Mesendoderm (in vitro differentiated cells): ENCODE results near the gene CALU.

ENCODE experiments used
- DNase-seq: peaks from one replicate; pipeline ENCODE4 v3.0.0; 2013
- H2AK5ac ChIP-seq: 2 replicates; pipeline ENCODE4 v1.6.1; 2013; ENCODE audit warnings: low read length, inconsistent platforms
- H2BK120ac ChIP-seq: 2 replicates; pipeline ENCODE4 v1.6.1; 2013; ENCODE audit warnings: low read depth, mild to moderate bottlenecking, low read length, moderate library complexity, mixed read lengths
- H2BK15ac ChIP-seq: replicated peaks from 2 replicates; pipeline ENCODE4 v1.6.1; 2013; ENCODE audit warnings: low read depth, mild to moderate bottlenecking, moderate library complexity
- H2BK5ac ChIP-seq: 2 replicates; pipeline ENCODE4 v1.6.1; 2013; ENCODE audit warnings: low read length, inconsistent platforms
- H3K18ac ChIP-seq: 2 replicates; pipeline ENCODE4 v1.6.1; 2013; ENCODE audit warnings: mild to moderate bottlenecking, low read length, mixed read lengths
- H3K23ac ChIP-seq: one replicate; pipeline ENCODE4 v1.6.1; 2013; ENCODE audit warnings: low read length
- H3K27ac ChIP-seq: 2 replicates; pipeline ENCODE4 v1.5.1; 2013; ENCODE audit warnings: low read depth, mild to moderate bottlenecking, inconsistent platforms, low read length, moderate library complexity
- H3K27me3 ChIP-seq: 2 replicates; pipeline ENCODE4 v1.6.1; 2013; ENCODE audit warnings: low read length, control low read depth, mild to moderate bottlenecking, inconsistent platforms; ENCODE audit not compliant: insufficient read depth, poor library complexity
- H3K36me3 ChIP-seq: 2 replicates; pipeline ENCODE4 v1.6.1; 2013; ENCODE audit warnings: low read length, inconsistent platforms; ENCODE audit not compliant: control insufficient read depth, insufficient read depth
- H3K4ac ChIP-seq: one replicate; pipeline ENCODE4 v1.6.1; 2013; ENCODE audit warnings: low read depth, mild to moderate bottlenecking, low read length, moderate library complexity
- H3K4me1 ChIP-seq: 2 replicates; pipeline ENCODE4 v1.6.1; 2013; ENCODE audit warnings: low read depth, low read length, inconsistent platforms; ENCODE audit not compliant: control insufficient read depth
- H3K4me2 ChIP-seq: 2 replicates; pipeline ENCODE4 v1.6.1; 2013; ENCODE audit warnings: low read length
- H3K4me3 ChIP-seq: 2 replicates; pipeline ENCODE4 v1.5.1; 2013; ENCODE audit warnings: mild to moderate bottlenecking, low read length
- H3K56ac ChIP-seq: one replicate; pipeline ENCODE4 v1.6.1; 2013; ENCODE audit warnings: low read length
- H3K79me1 ChIP-seq: 2 replicates; pipeline ENCODE4 v1.6.1; 2013; ENCODE audit warnings: low read length, inconsistent platforms
- H3K79me2 ChIP-seq: 2 replicates; pipeline ENCODE4 v1.6.1; 2013; ENCODE audit warnings: mild to moderate bottlenecking, low read length; ENCODE audit not compliant: control insufficient read depth, insufficient read depth
- H3K9ac ChIP-seq: 2 replicates; pipeline ENCODE4 v1.6.1; 2013; ENCODE audit warnings: low read length, inconsistent platforms
- H4K5ac ChIP-seq: one replicate; pipeline ENCODE4 v1.6.1; 2013; ENCODE audit warnings: low read length
- H4K8ac ChIP-seq: one replicate; pipeline ENCODE4 v1.6.1; 2013; ENCODE audit warnings: low read depth, mild to moderate bottlenecking, control low read depth, low read length, moderate library complexity
- WGBS: extraction: QIAGEN DNeasy Blood & Tissue Kit; methylation state at CpG from one replicate; pipeline ENCODE4 v1.1.7; 2013; ENCODE audit warnings: low lambda C conversion rate, missing lambda C conversion rate; ENCODE audit not compliant: insufficient coverage; ENCODE audit errors: extremely low coverage; 5-methylcytosine and 5-hydroxymethylcytosine counted together

Gene CALU

GRCh38 chr7:128796327-128796726, 57.2 kb downstream of the CALU start:
- no peak overlapping the region for H3K4ac ChIP-seq
- no peaks in the 10 kb centered on the region for H3K36me3 ChIP-seq
- no peak overlapping the region for H3K27ac ChIP-seq
- WGBS, result no CpG with 5 or more reads among the region's 5 CpGs
- H3K4me3 ChIP-seq, result no peak overlapping the region
- H3K18ac ChIP-seq, result no peak overlapping the region
- H3K79me1 ChIP-seq, result no peaks in the 10 kb centered on the region
- no peaks in the 10 kb centered on the region for H3K4me1 ChIP-seq
- H3K4me2 ChIP-seq, result no peak overlapping the region
- H2BK5ac ChIP-seq, result no peak overlapping the region
- H3K27me3 ChIP-seq, result no peaks in the 10 kb centered on the region
- no peak overlapping the region for H2BK120ac ChIP-seq
- no peaks in the 10 kb centered on the region for H3K79me2 ChIP-seq
- H2AK5ac ChIP-seq, result no peak overlapping the region
- H3K9ac ChIP-seq, result no peak overlapping the region
- no peak overlapping the region for H4K8ac ChIP-seq
- no peak for DNase-seq
- H3K23ac ChIP-seq, result no peak overlapping the region
- H3K56ac ChIP-seq, result no peak overlapping the region
- H2BK15ac ChIP-seq, result no peak overlapping the region
- H4K5ac ChIP-seq, result no peak overlapping the region

- Histone ChIP-seq H3K79me2 (no peaks in the 10 kb centered on the region), H3K4ac (no peak overlapping the region), H3K56ac (no peak overlapping the region), H3K4me2 (no peak overlapping the region), H2BK120ac (no peak overlapping the region), H3K27ac (no peak overlapping the region), H4K8ac (no peak overlapping the region), H4K5ac (no peak overlapping the region), H2BK15ac (no peak overlapping the region), H3K9ac (no peak overlapping the region), H3K79me1 (no peaks in the 10 kb centered on the region), H3K23ac (no peak overlapping the region), H2BK5ac (no peak overlapping the region), H3K4me1 (no peaks in the 10 kb centered on the region), H3K4me3 (no peak overlapping the region), H3K18ac (no peak overlapping the region), H3K27me3 (no peaks in the 10 kb centered on the region), H2AK5ac (no peak overlapping the region), H3K36me3 (no peaks in the 10 kb centered on the region)
- no peak for DNase-seq
- no CpG with 5 or more reads among the region's 2 CpGs for WGBS
Measured at GRCh38 chr7:128799451-128799850, 60.3 kb downstream of the CALU start.

GRCh38 chr7:128800567-128800966, 61.4 kb downstream of the CALU start:
- H3K36me3 ChIP-seq, result no peaks in the 10 kb centered on the region
- H2AK5ac ChIP-seq, result no peak overlapping the region
- DNase-seq, result no peak
- no peak overlapping the region for H3K56ac ChIP-seq
- H4K5ac ChIP-seq, result no peak overlapping the region
- H2BK120ac ChIP-seq, result no peak overlapping the region
- H3K79me2 ChIP-seq, result no peaks in the 10 kb centered on the region
- H3K27me3 ChIP-seq, result no peaks in the 10 kb centered on the region
- H3K27ac ChIP-seq, result no peak overlapping the region
- H2BK15ac ChIP-seq, result no peak overlapping the region
- no peaks in the 10 kb centered on the region for H3K4me1 ChIP-seq
- H3K4me2 ChIP-seq, result no peak overlapping the region
- no peak overlapping the region for H3K4ac ChIP-seq
- H3K18ac ChIP-seq, result no peak overlapping the region
- no peak overlapping the region for H3K9ac ChIP-seq
- no peak overlapping the region for H3K23ac ChIP-seq
- H3K4me3 ChIP-seq, result no peak overlapping the region
- H2BK5ac ChIP-seq, result no peak overlapping the region
- H3K79me1 ChIP-seq, result no peaks in the 10 kb centered on the region
- H4K8ac ChIP-seq, result no peak overlapping the region
- no CpG with 5 or more reads among the region's 3 CpGs for WGBS

GRCh38 chr7:128801003-128801402, 61.8 kb downstream of the CALU start:
- H3K4me1 ChIP-seq, result no peaks in the 10 kb centered on the region
- no peak overlapping the region for H3K27ac ChIP-seq
- H3K79me2 ChIP-seq, result no peaks in the 10 kb centered on the region
- H4K8ac ChIP-seq, result no peak overlapping the region
- no peak overlapping the region for H2BK15ac ChIP-seq
- no peaks in the 10 kb centered on the region for H3K79me1 ChIP-seq
- H3K36me3 ChIP-seq, result peaks cover 2% of the 10 kb centered on the region
- no peak overlapping the region for H3K4ac ChIP-seq
- no peak for DNase-seq
- H2BK120ac ChIP-seq, result no peak overlapping the region
- no peak overlapping the region for H3K56ac ChIP-seq
- H2BK5ac ChIP-seq, result no peak overlapping the region
- no peak overlapping the region for H2AK5ac ChIP-seq
- no peak overlapping the region for H3K23ac ChIP-seq
- H3K4me2 ChIP-seq, result no peak overlapping the region
- no peak overlapping the region for H3K9ac ChIP-seq
- H3K27me3 ChIP-seq, result no peaks in the 10 kb centered on the region
- no peak overlapping the region for H4K5ac ChIP-seq
- no peak overlapping the region for H3K4me3 ChIP-seq
- WGBS, result no CpG with 5 or more reads among the region's 9 CpGs
- H3K18ac ChIP-seq, result no peak overlapping the region

- Histone ChIP-seq H2BK5ac (no peak overlapping the region), H3K4me3 (no peak overlapping the region), H3K79me1 (no peaks in the 10 kb centered on the region), H3K23ac (no peak overlapping the region), H3K4me2 (no peak overlapping the region), H3K79me2 (no peaks in the 10 kb centered on the region), H3K56ac (no peak overlapping the region), H3K4ac (no peak overlapping the region), H4K8ac (no peak overlapping the region), H2AK5ac (no peak overlapping the region), H3K36me3 (peaks cover 4% of the 10 kb centered on the region), H3K27me3 (no peaks in the 10 kb centered on the region), H3K9ac (no peak overlapping the region), H3K4me1 (no peaks in the 10 kb centered on the region), H3K27ac (no peak overlapping the region), H2BK15ac (no peak overlapping the region), H4K5ac (no peak overlapping the region), H3K18ac (no peak overlapping the region), H2BK120ac (no peak overlapping the region)
- no CpG with 5 or more reads among the region's 2 CpGs for WGBS
- DNase-seq, result no peak
Measured at GRCh38 chr7:128801667-128802418, 62.7 kb downstream of the CALU start.

GRCh38 chr7:128804484-128804883, 65.3 kb downstream of the CALU start:
- no peak overlapping the region for H3K27ac ChIP-seq
- DNase-seq, result peak; percentile 59

More at GRCh38 chr7:128804484-128804883, 65.3 kb downstream of the CALU start:
- Histone ChIP-seq H3K18ac (no peak overlapping the region), H3K79me1 (no peaks in the 10 kb centered on the region), H3K4ac (no peak overlapping the region), H3K4me2 (no peak overlapping the region), H4K8ac (no peak overlapping the region), H2AK5ac (no peak overlapping the region), H2BK15ac (no peak overlapping the region), H3K4me3 (no peak overlapping the region), H3K79me2 (no peaks in the 10 kb centered on the region), H3K27me3 (no peaks in the 10 kb centered on the region), H2BK5ac (no peak overlapping the region), H3K9ac (no peak overlapping the region), H3K23ac (no peak overlapping the region), H3K36me3 (peaks cover 4% of the 10 kb centered on the region), H3K56ac (no peak overlapping the region), H3K4me1 (no peaks in the 10 kb centered on the region), H4K5ac (no peak overlapping the region), H2BK120ac (no peak overlapping the region)
- no CpG with 5 or more reads among the region's 6 CpGs for WGBS
